Transverse colon (tissue), 4 donors: ENCODE data around the gene CACNG5. TPM values are rescaled to one million over a fixed set of nuclear protein-coding genes. Genes with fewer than 3 reads are reported as not detected.

ENCODE experiments used
- DNase-seq: peaks from one replicate; pipeline ENCODE4 v3.0.0-alpha.2; 2019
- H3K27ac ChIP-seq, 4 donors: fragments of 200-600 bp; sonication (generic); 2 replicates each; pipeline ENCODE4 v1.5.1; 2016 to 2018; ENCODE audit warnings: inconsistent platforms in 4 of 4
- H3K27me3 ChIP-seq: fragments of 200-600 bp; sonication (generic); 2 replicates; pipeline ENCODE4 v1.5.1; 2017; ENCODE audit warnings: inconsistent platforms
- H3K36me3 ChIP-seq, 4 donors: fragments of 200-600 bp; sonication (generic); 2 replicates each; pipeline ENCODE4 v1.5.1; 2017 to 2019; ENCODE audit warnings: inconsistent platforms in 4 of 4
- H3K4me1 ChIP-seq, 4 donors: fragments of 200-600 bp; sonication (generic); 2 replicates each; pipeline ENCODE4 v1.5.1; 2017 to 2020; ENCODE audit warnings: inconsistent platforms in 4 of 4
- H3K4me3 ChIP-seq, 4 donors: fragments of 200-600 bp; sonication (generic); 1 replicate in 1 of 4; 2 replicates in 3 of 4; pipeline versions ENCODE4 v1.5.1 to v1.6.1; 2017 to 2019; ENCODE audit warnings: inconsistent platforms in 4 of 4
- H3K9me3 ChIP-seq, 2 donors: fragments of 200-600 bp; sonication (generic); 2 replicates each; pipeline ENCODE4 v1.5.1; 2017 to 2019; ENCODE audit warnings: inconsistent platforms in 2 of 2
- CTCF ChIP-seq, 5 experiments: fragments of 200-600 bp in 3 of 5; fragments of 450-650 bp in 2 of 5; sonication (generic) in 3 of 5; IDR thresholded peaks; 1 replicate in 2 of 5; 2 replicates in 3 of 5; pipeline ENCODE4 v1.5.1; 2016 to 2017; ENCODE audit warnings: antibody characterized with exemption in 5 of 5, inconsistent platforms in 3 of 5, mild to moderate bottlenecking in 2 of 5, moderate library complexity in 1 of 5
- EP300 ChIP-seq: sonication (generic); formaldehyde crosslinking; IDR thresholded peaks from one replicate; pipeline ENCODE4 v1.6.1; 2017; ENCODE audit warnings: antibody characterized with exemption, low read depth
- POLR2A ChIP-seq: fragments of 450-650 bp; IDR thresholded peaks from one replicate; pipeline ENCODE4 v1.6.1; 2016; ENCODE audit warnings: antibody characterized with exemption, mild to moderate bottlenecking, moderate library complexity
- POLR2AphosphoS5 ChIP-seq, 3 donors: sonication (generic); formaldehyde crosslinking; IDR thresholded peaks; one replicate each; pipeline ENCODE4 v1.6.1; 2016; ENCODE audit warnings: antibody characterized with exemption in 3 of 3
- WGBS, 2 donors: methylation state at CpG; one replicate each; pipeline ENCODE4 v1.1.5; 2018; ENCODE audit warnings: low coverage in 1 of 2; 5-methylcytosine and 5-hydroxymethylcytosine counted together
- in situ Hi-C, 4 donors: fragments of 200-750 bp; cut with MboI; loops; one replicate each; pipeline versions ENCODE4 v1.15.0 to v1.15.1; 2017; ENCODE audit warnings: low sequenced_read_pairs in 3 of 4, low pct_ligation_motif_present in 1 of 4, low pct_unique_long_range_greater_than_20kb in 1 of 4
- intact Hi-C: fragments of 100-400 bp; cut with DNase I; formaldehyde crosslinking; loops from one replicate; pipeline ENCODE4 v1.15.1; 2023; ENCODE audit warnings: low total_unique reads
- total RNA-seq, 4 donors: library from RNA; depleted of rRNA; stranded (reverse); fragments of >200 nt; gene quantifications; one replicate each; pipeline ENCODE4 v1.1.0, GENCODE V29; 2016

The CACNG5 gene
- total RNA-seq, 4 donors from 2014 or later = 0.32 TPM; not detected in 3

- in situ Hi-C loops = no loop called here
- no peak for DNase-seq
- Histone ChIP-seq H3K4me3 (no peak overlapping the region), H3K27ac (no peak overlapping the region), H3K4me1 (no peaks in the 10 kb centered on the region), H3K9me3 (peaks cover 0 to 7% of the 10 kb centered on the region in 2 donors), H3K27me3 (no peaks in the 10 kb centered on the region), H3K36me3 (no peaks in the 10 kb centered on the region)
- intact Hi-C loops = no loop called here
- TF ChIP-seq POLR2A (no peak), CTCF (IDR thresholded peaks at IDR 0.05) (no peak), POLR2AphosphoS5 (IDR thresholded peaks at IDR 0.05) (no peak), EP300 (no peak)
- 85 to 86% methylated on average over 1 of the region's 1 CpG for WGBS, 2 donors
These were observed 30.2 kb downstream of the CACNG5 start for GRCh38 chr17:66865151-66865550.

GRCh38 chr17:66873962-66874361, 39.0 kb downstream of the CACNG5 start:
- DNase-seq = no peak
- WGBS, 2 donors = 58 to 83% methylated on average over 2 of the region's 2 CpGs
- Histone ChIP-seq H3K4me3 (no peak overlapping the region), H3K36me3 (no peaks in the 10 kb centered on the region), H3K4me1 (no peaks in the 10 kb centered on the region), H3K9me3 (no peaks in the 10 kb centered on the region), H3K27me3 (no peaks in the 10 kb centered on the region), H3K27ac (no peak overlapping the region)
- intact Hi-C loops (no loop called here), in situ Hi-C loops (no loop called here)
- TF ChIP-seq CTCF (IDR thresholded peaks at IDR 0.05) (no peak), POLR2A (no peak), EP300 (no peak), POLR2AphosphoS5 (IDR thresholded peaks at IDR 0.05) (no peak)

GRCh38 chr17:66884931-66885330, 50.0 kb downstream of the CACNG5 start:
- intact Hi-C loops (no loop called here), in situ Hi-C loops (loop anchor here in 1 of 4 donors (25.0 kb wide), 1 partner anchor 673 kb away; no protein-coding TSS in a partner anchor)
- H3K36me3 ChIP-seq = no peaks in the 10 kb centered on the region
- H3K9me3 ChIP-seq = no peaks in the 10 kb centered on the region
- H3K27ac ChIP-seq = no peak overlapping the region
- DNase-seq = no peak
- no peaks in the 10 kb centered on the region for H3K4me1 ChIP-seq
- H3K4me3 ChIP-seq = no peak overlapping the region
- TF ChIP-seq CTCF (IDR thresholded peaks at IDR 0.05) (no peak), EP300 (no peak), POLR2A (no peak), POLR2AphosphoS5 (IDR thresholded peaks at IDR 0.05) (no peak)
- 94% methylated on average over 14 of the region's 16 CpGs; no CpG with 5 or more reads in 1 of the 2 donors for WGBS, 2 donors
- no peaks in the 10 kb centered on the region for H3K27me3 ChIP-seq

- Histone ChIP-seq H3K4me1 (no peaks in the 10 kb centered on the region), H3K27ac (no peak overlapping the region), H3K36me3 (no peaks in the 10 kb centered on the region), H3K9me3 (no peaks in the 10 kb centered on the region), H3K27me3 (no peaks in the 10 kb centered on the region), H3K4me3 (no peak overlapping the region)
- WGBS, 2 donors = 55% methylated on average over 4 of the region's 4 CpGs; no CpG with 5 or more reads in 1 of the 2 donors
- DNase-seq = no peak
- TF ChIP-seq POLR2A (no peak), EP300 (no peak), CTCF (IDR thresholded peaks at IDR 0.05) (no peak), POLR2AphosphoS5 (IDR thresholded peaks at IDR 0.05) (no peak)
- in situ Hi-C loops = loop anchor here in 1 of 4 donors (25.0 kb wide), 1 partner anchor 673 kb away; no protein-coding TSS in a partner anchor
- intact Hi-C loops = no loop called here
These were observed 50.5 kb downstream of the CACNG5 start for GRCh38 chr17:66885417-66885816.
